Activated CD4-positive, alpha-beta memory T cell treated with anti-CD3 and anti-CD28 coated beads, Interleukin-2, amount 10 ng/mL, durations not matched to agents 7 days and 5 days (primary cell): ENCODE data around the gene OTUD7B. TPM values are rescaled to one million over a fixed set of nuclear protein-coding genes. Genes with fewer than 3 reads are reported as not detected.

Experiments used
- CTCF ChIA-PET: fragments of 350-600 bp; sonication (Branson Sonifier 250); formaldehyde crosslinking; loops from one replicate; lab custom pipeline; 2021; ENCODE audit warnings: antibody characterized with exemption, inconsistent platforms; lab: Charles Lee
- POLR2A ChIA-PET: fragments of 350-600 bp; sonication (Branson Sonifier 250); formaldehyde crosslinking; loops from one replicate; lab custom pipeline; 2021; ENCODE audit warnings: antibody characterized with exemption; lab: Charles Lee
- DNase-seq: peaks from one replicate; pipeline ENCODE4 v3.0.0-alpha.2; 2020
- H3K27ac Mint-ChIP-seq: one replicate; pipeline ENCODE4 v1.8.0; 2021; ENCODE audit warnings: mild to moderate bottlenecking, mixed read lengths
- H3K27me3 Mint-ChIP-seq: one replicate; pipeline ENCODE4 v1.8.0; 2021; ENCODE audit warnings: mixed read lengths
- H3K36me3 Mint-ChIP-seq: one replicate; pipeline ENCODE4 v1.8.0; 2021; ENCODE audit warnings: low read depth, mixed read lengths
- H3K4me1 Mint-ChIP-seq: one replicate; pipeline ENCODE4 v1.8.0; 2021; ENCODE audit warnings: mixed read lengths
- H3K4me3 Mint-ChIP-seq: one replicate; pipeline ENCODE4 v1.8.0; 2021; ENCODE audit warnings: mild to moderate bottlenecking, mixed read lengths
- H3K9me3 Mint-ChIP-seq: one replicate; pipeline ENCODE4 v1.8.0; 2021; ENCODE audit warnings: mixed read lengths
- total RNA-seq, 2 experiments: library from RNA; stranded (reverse); gene quantifications; one replicate each; pipeline ENCODE4 v1.2.3, GENCODE V29; 2021

OTUD7B gene
- total RNA-seq, 2 experiments from 2014 or later, result 15.9 to 17.4 TPM

DNA sequence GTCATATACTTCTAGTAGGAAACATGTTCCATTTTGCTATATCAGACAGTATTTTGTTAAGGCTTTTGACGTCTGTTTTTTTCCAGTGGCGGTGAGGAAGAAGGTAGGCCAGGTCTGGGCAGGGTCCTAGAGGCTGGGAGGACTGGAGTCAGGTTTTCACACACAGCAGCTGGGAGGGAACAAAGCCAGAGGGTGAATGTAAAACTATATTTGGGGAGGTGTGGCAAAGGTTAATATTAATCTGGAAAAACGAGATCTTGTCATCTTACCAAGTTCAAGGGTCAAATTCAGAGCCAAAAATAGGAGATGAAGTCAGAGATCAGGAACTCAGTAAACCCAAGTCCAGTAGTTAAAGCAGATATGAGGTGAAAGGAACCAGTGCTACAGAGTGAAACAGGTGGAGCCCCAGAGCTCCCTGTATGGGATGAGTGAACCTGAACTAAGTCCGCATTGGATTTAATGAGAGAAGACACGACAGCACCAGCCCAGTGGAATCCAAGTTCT is 10.7 kb upstream of the OTUD7B start:
- H3K27ac Mint-ChIP-seq, result no peak overlapping the region
- DNase-seq, result no peak
- POLR2A ChIA-PET, result interaction anchor here (1.6 kb wide), 1 partner anchor 11 kb away, joined by 7 read pairs; the partner anchor contains the start of gene OTUD7B
- H3K4me1 Mint-ChIP-seq, result no peaks in the 10 kb centered on the region
- H3K36me3 Mint-ChIP-seq, result no peaks in the 10 kb centered on the region
- peaks cover 11% of the 10 kb centered on the region for H3K27me3 Mint-ChIP-seq
- no peak overlapping the region for H3K4me3 Mint-ChIP-seq
- CTCF ChIA-PET, result interaction anchor here (1.1 kb wide), 1 partner anchor 166 kb away, joined by 3 read pairs; no protein-coding TSS in a partner anchor
- no peaks in the 10 kb centered on the region for H3K9me3 Mint-ChIP-seq

DNA sequence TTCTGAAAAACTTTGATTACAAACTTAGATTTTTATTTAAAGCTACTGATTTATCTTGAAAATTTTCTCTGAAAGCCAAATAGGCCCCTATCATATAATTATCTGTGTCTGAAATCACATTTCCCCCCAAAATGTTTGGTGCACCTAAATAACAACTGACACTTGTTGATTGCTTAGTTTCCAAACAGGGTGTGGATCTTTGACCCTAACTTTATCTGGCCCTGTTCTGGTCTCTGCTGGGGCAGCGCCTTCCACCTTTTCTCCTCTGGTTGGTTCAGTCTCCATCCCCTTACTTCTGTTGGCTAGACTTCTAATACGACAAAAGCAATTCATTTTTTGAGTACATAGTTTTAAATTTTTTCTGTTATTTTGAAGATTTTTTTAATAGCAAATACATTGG is 10.2 kb upstream of the OTUD7B start:
- no peak for DNase-seq
- no peak overlapping the region for H3K4me3 Mint-ChIP-seq
- H3K36me3 Mint-ChIP-seq, result no peaks in the 10 kb centered on the region
- no peaks in the 10 kb centered on the region for H3K9me3 Mint-ChIP-seq
- POLR2A ChIA-PET, result interaction anchor here (1.6 kb wide), 1 partner anchor 11 kb away, joined by 7 read pairs; the partner anchor contains the start of gene OTUD7B
- H3K4me1 Mint-ChIP-seq, result no peaks in the 10 kb centered on the region
- CTCF ChIA-PET, result no interaction called here
- no peak overlapping the region for H3K27ac Mint-ChIP-seq
- peaks cover 11% of the 10 kb centered on the region for H3K27me3 Mint-ChIP-seq

- Mint-ChIP-seq H3K9me3 (no peaks in the 10 kb centered on the region), H3K4me3 (no peak overlapping the region), H3K36me3 (no peaks in the 10 kb centered on the region), H3K27ac (no peak overlapping the region), H3K27me3 (peaks cover 4% of the 10 kb centered on the region), H3K4me1 (no peaks in the 10 kb centered on the region)
- POLR2A ChIA-PET, result no interaction called here
- DNase-seq, result no peak
- CTCF ChIA-PET, result no interaction called here
These were observed 7.6 kb upstream of the OTUD7B start for GRCh38 chr1:150018165-150018564.

GRCh38 chr1:150017206-150017750 is 6.8 kb upstream of the OTUD7B start:
- Mint-ChIP-seq H3K36me3 (no peaks in the 10 kb centered on the region), H3K27me3 (peaks cover under 1% of the 10 kb centered on the region), H3K9me3 (no peaks in the 10 kb centered on the region), H3K27ac (no peak overlapping the region), H3K4me3 (no peak overlapping the region), H3K4me1 (no peaks in the 10 kb centered on the region)
- ChIA-PET CTCF (no interaction called here), POLR2A (no interaction called here)
- no peak for DNase-seq

DNA sequence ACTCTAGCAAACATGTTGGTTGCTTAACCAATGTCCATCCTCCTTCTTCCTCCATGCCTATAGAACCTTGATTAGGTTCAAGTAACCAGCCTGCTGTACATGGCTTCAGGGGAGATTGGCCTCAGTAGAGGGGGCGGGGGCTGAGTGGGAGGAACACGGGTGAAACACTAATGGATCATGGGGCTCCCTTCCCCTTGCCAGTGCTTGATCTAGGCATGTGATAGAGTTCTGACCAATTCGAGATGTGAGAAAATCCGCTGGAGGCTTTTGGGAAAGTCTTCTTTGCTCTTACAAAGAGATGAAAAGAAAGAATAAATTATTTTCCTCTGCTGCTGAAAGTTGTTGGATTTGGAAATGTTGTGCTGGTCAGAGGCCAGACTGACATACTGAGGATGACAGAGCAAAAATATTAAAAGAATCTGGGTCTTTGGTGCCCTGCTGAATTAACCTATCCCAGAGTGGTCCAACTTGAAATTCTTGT is 5.2 kb upstream of the OTUD7B start:
- DNase-seq, result no peak
- H3K27me3 Mint-ChIP-seq, result no peaks in the 10 kb centered on the region
- no peak overlapping the region for H3K27ac Mint-ChIP-seq
- ChIA-PET CTCF (no interaction called here), POLR2A (no interaction called here)
- H3K9me3 Mint-ChIP-seq, result no peaks in the 10 kb centered on the region
- no peaks in the 10 kb centered on the region for H3K36me3 Mint-ChIP-seq
- no peak overlapping the region for H3K4me3 Mint-ChIP-seq
- peaks cover 5% of the 10 kb centered on the region for H3K4me1 Mint-ChIP-seq

DNA sequence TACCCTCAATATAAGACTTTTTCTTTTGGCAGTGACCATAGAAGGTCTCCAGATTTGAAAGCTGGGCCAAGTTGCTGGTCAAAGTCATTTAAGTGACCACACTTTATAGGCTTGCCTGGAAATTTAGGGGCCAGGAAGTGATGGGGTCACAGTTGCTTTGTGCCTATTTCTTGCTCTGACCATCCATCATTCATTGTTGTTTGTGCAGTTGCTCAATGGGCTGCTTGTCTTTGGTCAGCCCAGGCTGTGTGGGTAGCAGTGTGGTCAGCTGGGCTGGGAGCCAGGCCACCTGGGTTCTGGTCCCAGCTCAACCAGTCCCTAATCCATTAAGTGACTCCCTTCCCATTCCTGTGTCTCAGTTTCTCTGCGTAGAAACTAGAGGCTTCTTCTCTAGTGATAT is 2.1 kb upstream of the OTUD7B start:
- no peak overlapping the region for H3K27ac Mint-ChIP-seq
- peaks cover 17% of the 10 kb centered on the region for H3K36me3 Mint-ChIP-seq
- ChIA-PET POLR2A (interaction anchor here (0.6 to 6.6 kb wide), 2 partner anchors 105 to 126 kb away, joined by 5 to 101 read pairs; a partner anchor contains a TSS), CTCF (interaction anchor here (1.1 to 2.3 kb wide), 3 partner anchors 54 to 175 kb away, joined by 4 to 13 read pairs (median 4); a partner anchor contains a TSS)
- H3K4me3 Mint-ChIP-seq, result no peak overlapping the region
- H3K9me3 Mint-ChIP-seq, result no peaks in the 10 kb centered on the region
- no peaks in the 10 kb centered on the region for H3K27me3 Mint-ChIP-seq
- DNase-seq, result no peak
- H3K4me1 Mint-ChIP-seq, result peaks cover 25% of the 10 kb centered on the region

GRCh38 chr1:150009604-150010392 is 728 bp downstream of the OTUD7B start:
- peak overlapping the region; percentile 91 for H3K4me3 Mint-ChIP-seq
- peaks cover 22% of the 10 kb centered on the region for H3K36me3 Mint-ChIP-seq
- no peaks in the 10 kb centered on the region for H3K27me3 Mint-ChIP-seq
- peaks cover 35% of the 10 kb centered on the region for H3K4me1 Mint-ChIP-seq
- DNase-seq, result peak; percentile 56
- ChIA-PET POLR2A (interaction anchor here (0.7 to 6.6 kb wide), 19 partner anchors 9 to 478 kb away, joined by 3 to 101 read pairs (median 3); partner anchors contain the start of genes PLEKHO1, SF3B4 and VPS45), CTCF (interaction anchor here (0.7 to 3.5 kb wide), 5 partner anchors 48 to 177 kb away, joined by 3 to 21 read pairs (median 7); no protein-coding TSS in a partner anchor)
- peak overlapping the region; percentile 76 for H3K27ac Mint-ChIP-seq
- H3K9me3 Mint-ChIP-seq, result no peaks in the 10 kb centered on the region

- no peak overlapping the region for H3K27ac Mint-ChIP-seq
- ChIA-PET CTCF (interaction anchor here (1.3 to 3.5 kb wide), 4 partner anchors 47 to 179 kb away, joined by 3 to 21 read pairs (median 8); no protein-coding TSS in a partner anchor), POLR2A (interaction anchor here (1.2 to 6.6 kb wide), 3 partner anchors 59 to 122 kb away, joined by 3 to 101 read pairs (median 10); partner anchors contain the start of genes SF3B4 and VPS45)
- no peak for DNase-seq
- H3K4me3 Mint-ChIP-seq, result peak overlapping the region; percentile 91
- peaks cover 29% of the 10 kb centered on the region for H3K36me3 Mint-ChIP-seq
- no peaks in the 10 kb centered on the region for H3K9me3 Mint-ChIP-seq
- H3K27me3 Mint-ChIP-seq, result no peaks in the 10 kb centered on the region
- peaks cover 38% of the 10 kb centered on the region for H3K4me1 Mint-ChIP-seq
These were observed 1.8 kb downstream of the OTUD7B start for GRCh38 chr1:150008699-150009098.

DNA sequence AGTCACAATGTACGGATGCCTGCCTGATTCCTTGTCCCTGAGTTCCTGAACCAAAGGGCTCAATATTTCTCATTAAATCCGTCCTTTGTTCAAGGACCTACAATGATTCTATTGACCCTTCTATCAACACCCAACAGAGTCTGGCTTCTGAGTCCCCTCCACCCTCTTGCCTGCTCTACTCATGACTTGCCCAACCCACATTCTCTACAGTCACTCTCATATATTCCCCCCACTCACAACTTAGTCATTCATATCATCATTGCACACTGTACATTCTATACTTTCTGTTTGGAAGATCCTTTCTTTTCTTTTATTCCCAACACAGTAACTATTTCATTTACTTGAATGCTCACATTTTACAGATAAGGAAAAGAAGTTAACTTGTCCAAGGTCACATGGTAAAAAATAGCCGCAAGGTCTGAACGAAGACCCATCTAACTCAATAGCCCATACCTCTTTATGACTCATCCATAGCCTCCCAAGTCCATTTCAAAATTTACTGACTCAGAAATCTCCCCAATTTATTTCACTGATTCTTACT is 3.6 kb downstream of the OTUD7B start:
- Mint-ChIP-seq H3K9me3 (no peaks in the 10 kb centered on the region), H3K27me3 (no peaks in the 10 kb centered on the region), H3K4me1 (peaks cover 44% of the 10 kb centered on the region), H3K27ac (no peak overlapping the region), H3K4me3 (no peak overlapping the region), H3K36me3 (peaks cover 40% of the 10 kb centered on the region)
- ChIA-PET POLR2A (interaction anchor here (2.9 to 6.6 kb wide), 2 partner anchors 60 to 120 kb away, joined by 10 to 101 read pairs; partner anchors contain the start of gene VPS45), CTCF (no interaction called here)
- no peak for DNase-seq

DNA sequence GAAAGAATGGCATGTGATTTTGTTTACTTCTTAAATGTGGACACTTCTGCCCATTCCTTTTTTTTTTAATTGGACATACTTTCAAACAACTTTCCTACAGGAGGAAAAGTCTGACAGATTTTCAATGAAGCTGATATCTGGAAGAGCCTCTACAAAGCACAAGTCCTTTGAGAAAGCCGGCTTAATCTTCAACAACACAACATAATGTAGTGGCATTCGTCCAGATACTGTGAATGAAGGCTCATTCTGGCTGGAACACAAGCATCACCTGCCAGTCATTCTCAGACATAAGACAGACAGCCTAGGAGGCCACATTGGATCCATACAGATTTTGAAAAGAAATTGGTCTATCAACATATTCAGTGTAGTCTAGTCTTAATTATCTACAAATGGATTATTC is 4.9 kb downstream of the OTUD7B start:
- Mint-ChIP-seq H3K4me1 (peaks cover 48% of the 10 kb centered on the region), H3K4me3 (no peak overlapping the region), H3K9me3 (no peaks in the 10 kb centered on the region), H3K36me3 (peaks cover 51% of the 10 kb centered on the region), H3K27me3 (no peaks in the 10 kb centered on the region), H3K27ac (no peak overlapping the region)
- CTCF ChIA-PET, result interaction anchor here (1.1 kb wide), 1 partner anchor 250 kb away, joined by 3 read pairs; no protein-coding TSS in a partner anchor
- POLR2A ChIA-PET, result no interaction called here
- no peak for DNase-seq

- H3K27ac Mint-ChIP-seq, result no peak overlapping the region
- no peak for DNase-seq
- ChIA-PET POLR2A (no interaction called here), CTCF (interaction anchor here (0.7 to 1.2 kb wide), 3 partner anchors 11 to 178 kb away, joined by 3 to 4 read pairs (median 3); no protein-coding TSS in a partner anchor)
- H3K4me1 Mint-ChIP-seq, result peaks cover 42% of the 10 kb centered on the region
- H3K27me3 Mint-ChIP-seq, result no peaks in the 10 kb centered on the region
- H3K36me3 Mint-ChIP-seq, result peaks cover 58% of the 10 kb centered on the region
- no peak overlapping the region for H3K4me3 Mint-ChIP-seq
- H3K9me3 Mint-ChIP-seq, result no peaks in the 10 kb centered on the region
These were observed 6.7 kb downstream of the OTUD7B start for GRCh38 chr1:150003801-150004200.

GRCh38 chr1:150002217-150002616 is 8.3 kb downstream of the OTUD7B start:
- ChIA-PET POLR2A (interaction anchor here (1.4 to 1.5 kb wide), 2 partner anchors 9 to 115 kb away, joined by 3 to 4 read pairs; a partner anchor contains a TSS), CTCF (no interaction called here)
- DNase-seq, result no peak
- Mint-ChIP-seq H3K4me3 (no peak overlapping the region), H3K9me3 (no peaks in the 10 kb centered on the region), H3K27ac (no peak overlapping the region), H3K4me1 (peaks cover 43% of the 10 kb centered on the region), H3K27me3 (no peaks in the 10 kb centered on the region), H3K36me3 (peaks cover 56% of the 10 kb centered on the region)
